ENCODE measurements around the gene RAP1GAP2.

Gene RAP1GAP2

DNA sequence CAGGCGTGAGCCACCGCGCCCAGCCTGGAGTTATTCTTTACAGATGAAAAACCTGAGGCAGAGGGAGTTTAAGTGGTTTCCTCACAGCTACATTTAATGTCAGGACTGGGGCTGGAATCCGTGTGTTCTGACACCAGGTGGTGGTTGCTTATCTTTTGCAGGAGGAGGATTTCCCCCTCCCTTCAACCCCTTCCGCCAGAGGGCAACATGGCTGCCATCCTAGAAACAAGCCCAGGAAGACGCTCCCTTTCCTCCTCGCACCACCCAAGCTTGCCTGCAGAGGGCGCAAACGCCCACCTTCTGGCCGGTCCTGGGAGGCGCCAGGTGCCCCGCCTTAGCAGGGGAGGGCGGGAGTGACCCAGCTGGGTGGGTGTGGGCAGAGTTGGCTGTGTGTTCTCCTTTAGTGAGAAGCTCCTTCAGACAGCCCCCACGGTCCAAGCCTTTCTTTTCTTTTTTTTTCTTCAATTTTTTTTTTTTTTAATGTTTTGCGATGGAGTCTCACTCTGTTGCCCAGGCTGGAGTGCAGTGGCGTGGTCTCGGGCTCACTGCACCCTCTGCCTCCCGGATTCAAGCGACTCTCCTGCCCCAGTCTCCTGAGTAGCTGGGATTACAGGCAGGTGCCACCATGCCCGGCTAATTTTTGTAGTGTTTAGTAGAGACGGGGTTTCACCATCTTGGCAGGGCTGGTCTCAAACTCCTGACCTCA is 9.9 kb upstream of the RAP1GAP2 start:
- peak; percentile 84 to 89 for DNase-seq (ENCODE audit: low read depth in 2 of 2)

DNA sequence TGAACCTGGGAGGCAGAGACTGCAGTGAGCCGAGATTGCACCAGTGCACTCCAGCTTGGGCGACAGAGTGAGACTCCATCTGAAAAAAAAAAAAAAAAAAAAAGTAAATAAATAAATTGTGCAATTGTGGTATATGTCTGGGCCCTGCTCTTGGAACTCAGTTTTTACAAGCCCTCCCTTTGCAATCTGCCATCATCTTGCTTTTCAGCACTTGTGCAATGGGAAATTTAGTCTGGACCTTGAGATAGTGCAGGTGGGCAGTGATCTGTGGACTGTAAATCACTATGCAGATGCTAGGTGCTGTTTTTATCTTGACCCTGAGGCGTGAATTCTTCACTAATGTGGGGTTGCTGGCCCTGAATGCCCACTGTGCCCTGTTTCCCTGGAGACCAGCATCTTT is 6.5 kb upstream of the RAP1GAP2 start:
- DNase-seq (ENCODE audit: low read depth in 2 of 2), result no peak

DNA sequence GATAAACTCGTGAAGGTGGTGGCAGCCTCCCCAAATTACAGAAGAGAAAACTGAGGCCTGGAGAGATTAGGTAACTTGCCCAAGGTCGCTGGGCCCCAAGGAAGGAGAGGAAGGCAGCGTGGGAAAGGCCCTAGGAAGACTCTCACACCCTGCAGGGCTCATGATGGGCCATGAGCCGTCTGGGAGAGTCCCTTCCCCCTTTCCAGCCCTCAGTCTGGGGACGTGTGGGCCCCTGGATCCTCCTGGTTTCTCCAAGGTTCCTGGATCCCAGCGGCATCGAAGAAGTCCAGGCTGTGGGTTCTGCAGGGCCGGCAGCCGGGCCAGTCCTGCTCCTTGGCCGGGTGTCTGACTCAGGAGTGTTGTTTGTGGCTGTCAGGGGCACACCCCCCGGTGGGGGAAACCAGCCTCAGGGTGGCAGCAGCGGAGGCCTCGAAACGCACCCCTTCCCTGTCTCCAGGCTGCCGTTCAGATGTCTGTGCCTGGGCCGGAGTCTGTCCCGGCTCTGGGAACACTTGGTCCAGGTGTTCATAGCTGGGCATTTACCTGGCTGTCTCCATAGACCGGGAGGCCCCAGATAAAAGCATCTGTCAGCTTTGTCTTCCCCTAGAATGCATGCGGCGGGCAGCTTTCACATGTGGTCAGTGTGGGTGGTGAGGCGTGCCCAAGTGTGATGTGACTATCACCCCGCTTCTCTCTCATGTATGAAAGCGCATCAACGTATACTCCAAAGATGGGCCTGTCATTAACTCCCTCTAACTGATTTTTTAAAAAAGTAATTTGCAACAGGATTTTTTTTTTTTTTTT is 3.7 kb upstream of the RAP1GAP2 start:
- DNase-seq (ENCODE audit: low read depth in 2 of 2), result peak; percentile 59 to 67

DNA sequence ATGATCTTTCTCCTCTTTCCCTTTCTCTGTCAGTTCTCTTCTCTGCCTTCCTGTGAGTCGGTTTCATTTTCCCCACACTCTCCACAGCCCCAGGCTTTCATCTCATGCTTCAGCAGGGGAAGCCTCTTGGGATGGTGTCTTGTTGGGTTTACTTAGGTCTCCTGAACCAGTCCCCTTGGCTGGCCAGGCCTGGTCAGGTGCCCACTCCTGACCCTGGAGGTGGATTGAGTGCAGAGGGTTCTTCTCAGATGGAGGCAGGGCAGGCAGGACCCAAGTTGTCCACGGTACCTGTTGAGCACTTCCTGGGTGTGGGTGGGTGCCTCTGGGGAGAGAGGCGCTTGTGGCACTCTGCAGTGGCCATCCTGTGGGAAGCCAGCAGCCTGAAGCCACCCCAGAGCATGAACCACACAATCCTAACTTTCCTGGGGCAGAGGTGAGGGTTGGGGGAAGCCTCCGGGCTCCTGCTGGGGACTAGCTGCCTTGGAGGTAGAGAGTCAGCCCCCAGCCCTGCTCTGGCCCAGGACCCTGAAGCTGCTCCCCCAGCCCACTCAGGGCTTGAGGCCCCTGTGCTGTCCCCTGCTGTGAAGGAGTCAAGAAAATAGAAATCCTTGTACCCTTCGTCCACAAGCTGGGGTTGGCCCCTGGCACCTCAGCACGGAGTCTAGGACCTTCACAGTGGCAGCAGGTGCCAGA is 2.0 kb upstream of the RAP1GAP2 start:
- no peak for DNase-seq (ENCODE audit: low read depth in 2 of 2)

DNA sequence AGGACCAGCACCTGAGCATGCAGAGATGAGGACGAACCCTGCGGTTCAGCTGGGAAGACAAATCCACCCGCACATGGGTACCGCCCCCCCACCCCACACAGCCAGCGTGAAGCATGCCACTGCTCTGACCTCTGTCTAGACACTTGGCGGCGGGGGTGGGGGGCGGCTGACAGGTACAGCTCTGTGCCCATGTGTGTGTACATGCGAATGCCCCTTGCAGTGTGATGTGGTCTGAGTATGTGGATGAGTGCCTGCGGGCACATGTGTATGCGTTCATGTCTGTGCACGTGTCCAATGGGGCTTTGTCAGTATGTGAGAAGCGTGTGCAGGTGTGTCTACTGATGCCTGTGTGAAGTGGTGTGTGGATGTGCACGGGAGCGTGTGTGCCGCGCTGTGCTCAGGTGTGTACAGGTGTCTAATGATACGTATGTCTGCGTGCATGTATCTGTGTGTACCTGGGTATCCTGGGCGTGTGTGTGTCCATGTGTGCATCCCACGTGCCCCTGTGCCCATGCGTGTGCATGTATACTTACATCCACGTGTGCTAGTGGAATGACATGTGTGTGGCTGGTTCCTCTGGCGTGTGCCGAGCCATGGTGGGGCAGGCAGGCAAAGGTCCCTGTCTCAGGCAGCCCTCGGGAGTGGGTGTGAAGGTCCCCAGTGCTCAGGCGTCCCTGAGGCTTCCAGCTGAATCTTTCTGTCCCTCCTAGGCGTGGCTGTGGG is 636 bp upstream of the RAP1GAP2 start:
- no peak for DNase-seq (ENCODE audit: low read depth in 2 of 2)

DNA sequence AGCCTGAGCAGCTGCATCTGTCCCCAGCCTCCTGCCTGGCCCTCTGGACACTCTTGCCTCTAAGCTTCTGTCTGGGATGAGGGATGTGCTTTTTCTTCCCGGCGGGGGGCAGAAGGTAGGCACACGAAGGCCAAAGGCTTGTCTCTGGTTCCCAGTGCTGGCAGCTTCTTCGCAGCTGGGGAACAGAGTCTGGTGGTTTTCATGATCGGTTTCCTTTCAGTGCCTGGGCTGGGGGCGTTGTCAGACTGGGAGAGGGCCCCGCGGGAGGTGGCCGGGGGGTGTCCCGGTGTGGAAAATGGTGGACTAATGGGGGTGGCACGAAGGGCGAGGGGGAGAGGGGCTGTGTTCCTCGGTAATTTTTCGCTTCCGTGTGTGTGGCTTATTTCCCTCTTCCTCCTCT is 988 bp downstream of the RAP1GAP2 start:
- DNase-seq (ENCODE audit: low read depth in 2 of 2), result no peak

DNA sequence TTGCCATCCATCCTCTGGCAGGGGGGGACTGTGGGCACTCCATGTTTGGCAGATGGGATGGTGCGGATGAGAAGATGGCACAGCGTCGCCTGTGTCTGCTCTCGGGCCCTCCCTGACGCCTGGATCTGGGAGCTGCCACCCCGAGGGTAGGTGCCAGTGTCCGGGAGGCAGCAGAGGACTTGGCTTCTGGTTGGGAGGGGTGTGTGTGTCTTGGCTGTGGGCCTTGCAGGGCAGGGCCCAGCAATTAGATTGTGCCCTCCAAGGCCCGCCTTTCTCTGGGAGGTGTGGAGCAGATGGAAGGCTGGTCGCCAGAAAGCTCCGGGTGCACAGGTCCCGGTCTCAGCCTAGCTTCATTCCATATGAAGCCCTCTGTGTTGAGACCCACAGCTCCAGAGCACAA is 1.4 kb downstream of the RAP1GAP2 start:
- DNase-seq (ENCODE audit: low read depth in 2 of 2), result no peak

DNA sequence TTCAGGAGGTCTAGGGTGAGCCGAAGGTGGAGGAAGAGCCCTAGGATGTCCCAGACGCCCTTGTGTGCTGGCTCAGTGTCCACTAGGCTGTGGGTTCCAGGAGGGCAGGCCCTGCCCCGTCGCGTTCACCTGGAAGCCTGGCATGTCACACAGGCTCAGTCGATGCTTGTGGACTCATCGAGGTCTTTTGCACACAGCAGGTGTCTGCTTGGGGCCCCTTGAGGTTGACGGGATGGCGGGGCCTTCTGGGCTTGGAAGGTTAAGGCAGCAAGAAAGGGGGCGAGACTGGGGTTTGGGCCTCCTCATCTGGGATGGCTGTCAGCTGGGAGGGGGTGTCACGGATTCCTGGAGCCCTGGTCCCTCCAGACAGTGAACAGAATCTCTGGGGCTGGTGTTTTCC is 1.9 kb downstream of the RAP1GAP2 start:
- no peak for DNase-seq (ENCODE audit: low read depth in 2 of 2)

DNA sequence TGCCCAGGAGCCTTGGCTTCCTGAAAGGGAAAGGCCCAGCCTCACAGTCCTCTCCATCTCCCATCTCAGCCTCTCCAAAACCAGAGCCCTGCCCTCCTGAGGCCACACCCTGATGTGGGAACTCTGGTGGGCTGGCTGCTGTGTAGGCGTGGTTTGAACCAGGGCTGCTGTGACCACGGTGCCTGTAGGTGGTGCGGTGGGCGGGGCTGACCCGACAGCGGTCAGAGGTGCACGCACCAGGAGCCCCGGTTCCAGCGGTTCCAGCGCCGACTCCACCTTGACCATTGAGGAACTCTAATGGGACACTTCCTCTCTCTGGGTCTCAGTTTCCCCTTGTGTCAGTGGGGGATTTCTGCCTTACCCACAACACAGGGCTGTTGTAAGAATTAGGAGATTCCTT is 2.4 kb downstream of the RAP1GAP2 start:
- no peak for DNase-seq (ENCODE audit: low read depth in 2 of 2)

DNA sequence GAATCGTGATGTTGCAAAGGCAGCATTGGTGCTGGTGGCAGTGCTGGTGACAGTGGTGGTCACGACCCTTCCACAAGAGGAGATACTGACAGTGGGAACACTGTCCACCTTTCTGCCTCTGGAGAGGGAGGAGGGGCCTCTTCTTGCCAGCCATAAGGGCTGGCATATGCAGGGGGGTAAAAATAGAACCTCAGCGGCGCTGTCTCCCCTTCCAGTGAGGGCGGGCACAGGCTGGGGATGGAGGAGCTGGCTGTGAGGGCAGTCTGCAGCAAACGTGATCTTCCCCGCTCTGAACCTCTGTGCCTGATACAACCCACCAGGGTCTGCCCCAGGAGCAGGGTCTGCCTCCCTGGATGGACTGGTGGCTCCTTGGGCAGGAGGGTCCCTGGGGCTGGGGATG is 3.4 kb downstream of the RAP1GAP2 start:
- no peak for DNase-seq (ENCODE audit: low read depth in 2 of 2)

DNA sequence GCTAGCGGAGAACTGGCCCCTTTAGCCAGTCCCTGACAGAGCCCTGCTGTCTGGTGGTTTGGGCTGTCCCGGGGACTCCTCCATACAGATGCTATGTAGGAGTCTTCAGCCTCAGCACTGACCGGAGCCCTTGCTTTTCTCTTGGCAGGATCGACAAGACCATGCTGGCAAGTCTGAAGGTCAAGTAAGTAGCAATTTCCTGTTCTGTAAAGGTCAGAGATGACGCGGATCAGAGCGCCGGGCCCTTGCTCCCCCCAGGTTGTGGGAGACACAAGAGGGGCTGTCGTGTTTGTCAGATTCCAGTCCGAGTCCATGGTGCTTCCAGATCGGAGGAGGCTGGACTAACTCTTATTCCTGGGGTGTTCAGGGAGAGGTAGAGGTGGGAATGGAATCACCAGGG is 4.1 kb downstream of the RAP1GAP2 start:
- DNase-seq (ENCODE audit: low read depth in 2 of 2), result no peak

DNA sequence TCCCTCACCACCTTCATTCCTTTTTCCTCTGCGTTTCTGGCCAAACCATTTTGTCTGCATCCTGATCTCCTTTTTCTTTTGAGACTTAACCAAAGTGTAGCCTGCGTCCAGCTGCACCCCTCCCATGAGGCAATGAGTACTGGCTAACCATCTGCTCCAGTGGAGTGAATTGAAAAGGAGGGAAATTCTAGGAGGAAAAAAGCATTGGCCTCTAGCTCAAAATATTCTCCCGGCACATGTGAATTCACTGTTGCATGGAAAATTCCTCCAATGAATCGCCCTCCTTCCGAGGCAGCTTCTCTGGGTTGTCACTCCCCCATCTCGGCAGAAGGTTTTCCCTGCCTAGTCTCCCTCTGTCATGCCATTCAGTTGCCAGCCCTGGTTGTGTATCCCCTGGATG is 5.6 kb downstream of the RAP1GAP2 start:
- DNase-seq (ENCODE audit: low read depth in 2 of 2), result no peak

DNA sequence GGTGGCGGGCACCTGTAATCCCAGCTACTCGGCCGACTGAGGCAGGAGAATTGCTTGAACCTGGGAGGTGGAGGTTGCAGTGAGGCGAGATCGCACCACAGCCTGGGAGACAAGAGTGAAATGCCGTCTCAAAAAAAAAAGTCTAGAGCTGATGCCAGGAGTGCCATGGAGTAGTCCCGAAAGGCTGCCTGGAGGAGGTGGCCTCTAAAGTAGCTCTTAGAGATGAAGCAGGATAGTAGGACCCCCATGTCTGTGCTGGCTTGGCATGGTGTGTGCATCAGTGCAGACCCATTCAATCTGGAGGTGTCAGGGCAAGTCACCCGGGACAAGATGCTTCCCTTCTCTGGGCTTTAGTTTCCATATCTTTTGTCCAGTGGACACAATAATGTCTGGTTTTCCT is 6.3 kb downstream of the RAP1GAP2 start:
- no peak for DNase-seq (ENCODE audit: low read depth in 2 of 2)

DNA sequence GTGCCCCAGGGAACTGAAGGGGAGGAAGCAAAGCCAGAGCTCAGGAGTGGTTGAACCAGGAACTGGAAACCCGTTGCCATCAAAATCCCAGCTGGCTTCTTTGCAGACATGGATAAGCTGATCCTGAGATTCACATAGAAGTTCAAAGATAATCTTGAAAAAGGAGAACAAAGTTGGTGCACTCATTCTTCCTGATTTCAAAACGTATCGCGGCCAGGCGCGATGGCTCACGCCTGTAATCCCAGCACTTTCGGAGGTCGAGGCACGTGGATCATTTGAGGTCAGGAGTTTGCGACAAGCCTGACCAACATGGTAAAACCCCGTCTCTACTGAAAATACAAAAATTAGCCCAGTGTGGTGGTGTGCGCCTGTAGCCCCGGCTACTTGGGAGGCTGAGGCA is 7.1 kb downstream of the RAP1GAP2 start:
- no peak for DNase-seq (ENCODE audit: low read depth in 2 of 2)

DNA sequence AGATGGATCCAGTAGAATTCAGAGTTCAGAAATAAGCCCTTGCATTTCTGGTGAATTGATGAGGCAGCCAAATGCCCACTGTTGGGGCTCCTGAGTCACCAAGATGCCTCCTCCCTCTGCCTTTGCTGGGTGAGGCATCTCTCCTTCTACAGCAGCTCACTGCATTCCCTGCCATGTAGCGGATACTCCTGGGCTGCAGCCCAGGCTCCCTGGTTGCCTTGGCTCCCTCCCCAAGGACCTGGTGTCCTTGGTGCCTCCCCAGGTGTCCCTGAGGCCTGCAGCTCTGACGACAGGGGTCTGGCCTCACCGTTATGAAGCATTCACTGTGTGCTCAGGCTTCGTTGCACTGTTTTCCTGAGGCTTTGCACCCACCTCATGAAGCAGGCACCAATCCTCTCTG is 7.7 kb downstream of the RAP1GAP2 start:
- DNase-seq (ENCODE audit: low read depth in 2 of 2), result no peak

DNA sequence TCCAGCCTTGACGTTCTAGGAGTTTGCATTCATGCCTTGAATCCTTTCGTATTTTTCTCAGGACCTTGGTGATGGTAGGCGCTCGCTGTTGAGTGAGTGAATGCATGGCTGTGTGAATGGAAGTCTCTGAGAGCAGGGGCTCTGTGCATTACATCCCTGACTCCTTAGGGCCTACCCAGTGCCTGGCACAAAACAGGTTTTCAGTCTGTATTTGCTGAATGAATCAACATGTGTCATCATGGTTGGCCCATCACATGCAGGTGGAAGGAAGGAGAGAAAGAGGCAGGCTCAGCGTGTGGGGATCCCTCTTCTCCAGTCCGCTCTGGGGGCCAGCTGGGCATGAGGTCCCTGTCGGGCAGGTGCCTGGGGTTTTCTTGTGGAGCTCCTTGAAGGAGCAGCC is 8.7 kb downstream of the RAP1GAP2 start:
- DNase-seq (ENCODE audit: low read depth in 2 of 2), result no peak

DNA sequence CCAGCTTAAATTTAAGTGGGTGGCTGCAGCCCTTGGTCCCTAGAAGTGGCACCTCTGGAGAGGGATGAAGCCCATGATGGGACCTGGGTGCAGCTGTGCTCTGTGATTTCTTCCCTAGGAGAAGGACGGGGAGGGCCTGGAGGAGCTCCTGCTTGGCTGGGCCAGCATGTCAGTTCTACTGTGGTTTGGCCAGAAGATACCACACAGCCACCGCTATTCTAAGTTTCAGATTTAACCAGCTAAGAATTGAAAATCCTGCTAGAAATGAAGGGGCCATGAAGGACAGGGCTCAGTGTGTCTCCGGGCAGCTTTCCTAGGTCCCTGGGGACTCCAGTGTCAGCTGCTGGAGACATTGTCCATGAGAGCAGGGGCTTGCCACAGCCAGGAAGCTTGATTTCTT is 9.7 kb downstream of the RAP1GAP2 start:
- DNase-seq (ENCODE audit: low read depth in 2 of 2), result no peak

DNA sequence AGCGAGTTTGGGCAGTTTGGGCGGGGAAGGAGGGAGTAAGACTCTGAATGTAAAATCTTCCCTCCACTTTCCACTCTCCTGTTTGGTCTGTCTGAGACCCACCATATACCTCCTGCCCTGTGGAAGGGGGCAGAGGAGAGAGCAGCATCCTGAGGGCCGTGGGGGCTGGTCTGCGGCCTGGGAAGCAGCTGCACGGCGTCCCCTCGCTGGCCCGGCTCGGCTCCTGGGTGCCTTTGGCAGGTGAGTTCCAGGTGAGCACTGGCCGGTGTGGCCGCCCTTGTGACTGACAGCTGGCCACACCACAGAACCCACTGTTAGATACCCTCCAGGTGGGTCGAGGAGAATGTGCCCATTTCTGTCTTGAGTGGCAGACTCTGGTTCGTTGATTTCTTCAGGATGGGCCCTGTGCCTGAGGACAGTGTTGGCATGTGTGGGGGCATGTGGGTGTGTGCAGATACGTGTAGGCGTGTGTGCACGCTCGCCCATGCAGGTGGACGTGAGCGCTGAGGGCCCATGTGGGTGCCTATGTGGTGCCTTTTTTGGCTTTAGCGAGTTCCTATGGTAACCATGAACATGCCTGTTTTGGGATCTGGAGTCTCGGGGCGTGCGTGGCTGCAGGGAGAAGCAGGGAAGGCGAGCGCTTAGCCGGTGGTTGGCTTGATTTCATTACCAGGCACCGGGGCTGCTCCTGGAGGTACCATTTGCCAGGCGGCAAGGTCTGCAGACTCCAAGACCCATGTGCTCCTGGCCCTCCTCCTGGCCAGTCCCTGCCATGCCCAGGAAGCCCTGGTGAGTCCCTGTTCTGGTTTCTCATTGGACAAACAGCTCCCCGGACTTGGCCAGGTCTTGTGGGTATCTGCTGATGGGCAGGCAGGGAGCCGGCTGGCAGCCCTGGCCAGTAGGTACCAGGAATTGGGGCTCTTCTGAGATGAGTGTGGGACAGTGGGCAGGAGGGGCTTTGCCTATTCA is 12.4 kb downstream of the RAP1GAP2 start:
- DNase-seq (ENCODE audit: low read depth in 2 of 2), result no peak

DNA sequence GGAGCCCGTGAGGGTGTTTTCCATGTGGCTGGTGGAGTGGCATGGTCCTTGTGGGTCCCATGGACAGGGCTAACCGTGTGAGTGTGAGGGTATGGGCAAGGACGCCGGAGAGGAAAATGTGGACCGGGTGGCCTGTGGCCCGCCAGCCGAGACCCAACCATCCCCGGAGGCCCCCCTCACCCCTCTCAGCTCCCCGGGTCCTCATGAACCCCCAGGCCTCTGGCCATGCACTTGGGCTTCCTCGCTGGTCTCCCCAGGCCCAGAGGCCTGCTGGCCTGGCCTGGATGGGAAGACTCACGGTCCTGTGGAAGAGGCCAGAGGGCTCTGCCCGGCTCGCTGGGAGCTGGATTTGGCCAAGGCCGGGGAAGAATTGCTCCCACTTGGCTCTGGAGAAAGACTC is 13.1 kb downstream of the RAP1GAP2 start:
- DNase-seq (ENCODE audit: low read depth in 2 of 2), result no peak

DNA sequence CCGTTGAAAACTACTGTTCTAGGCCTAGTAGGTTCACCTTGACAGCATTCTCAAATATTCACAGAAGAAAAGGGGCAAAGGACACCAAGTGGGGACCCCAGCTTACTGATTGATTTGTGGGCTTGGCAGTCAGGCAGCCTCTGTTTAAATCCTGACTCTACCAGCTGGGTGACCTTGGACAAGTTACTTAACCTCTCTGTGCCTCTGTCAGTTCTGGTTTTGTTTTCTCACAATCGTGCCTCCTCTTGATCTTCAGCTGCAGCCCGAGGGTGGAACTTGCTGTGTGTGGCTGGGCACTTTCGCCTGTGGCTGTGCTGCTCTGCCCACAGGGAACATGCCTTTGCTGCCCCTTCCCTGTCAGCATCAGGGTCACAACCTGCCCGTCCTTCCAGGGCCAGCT is 17.8 kb downstream of the RAP1GAP2 start:
- DNase-seq (ENCODE audit: low read depth in 2 of 2), result no peak

All from stimulated activated CD8-positive, alpha-beta memory T cell treated with anti-CD3 and anti-CD28 coated beads, Interleukin-2, amount 100 ng/mL, for 48 hours (primary cell).